CD4-positive, alpha-beta T cell treated with Interleukin-6 at 100 ng/mL for 8 hours (primary cell): ENCODE results near the gene IQGAP3.
A peak's percentile ranks its signal among the peaks of the same experiment; 100 is the strongest.
"Not testable (repeated sequence)": the region's sequence is repeated elsewhere in the genome, so short reads cannot be mapped to it uniquely, and the experiment has no call there.

Source experiments
- DNase-seq: peaks from one replicate; pipeline ENCODE4 v3.0.0-alpha.2; 2020; ENCODE audit warnings: mixed read lengths, low spot score

Gene IQGAP3

GRCh38 chr1:156592910-156593660 lies 20.7 kb upstream of the IQGAP3 start:
- no peak for DNase-seq

- DNase-seq: no peak
These were observed 20.0 kb upstream of the IQGAP3 start for GRCh38 chr1:156592158-156592909.

DNA sequence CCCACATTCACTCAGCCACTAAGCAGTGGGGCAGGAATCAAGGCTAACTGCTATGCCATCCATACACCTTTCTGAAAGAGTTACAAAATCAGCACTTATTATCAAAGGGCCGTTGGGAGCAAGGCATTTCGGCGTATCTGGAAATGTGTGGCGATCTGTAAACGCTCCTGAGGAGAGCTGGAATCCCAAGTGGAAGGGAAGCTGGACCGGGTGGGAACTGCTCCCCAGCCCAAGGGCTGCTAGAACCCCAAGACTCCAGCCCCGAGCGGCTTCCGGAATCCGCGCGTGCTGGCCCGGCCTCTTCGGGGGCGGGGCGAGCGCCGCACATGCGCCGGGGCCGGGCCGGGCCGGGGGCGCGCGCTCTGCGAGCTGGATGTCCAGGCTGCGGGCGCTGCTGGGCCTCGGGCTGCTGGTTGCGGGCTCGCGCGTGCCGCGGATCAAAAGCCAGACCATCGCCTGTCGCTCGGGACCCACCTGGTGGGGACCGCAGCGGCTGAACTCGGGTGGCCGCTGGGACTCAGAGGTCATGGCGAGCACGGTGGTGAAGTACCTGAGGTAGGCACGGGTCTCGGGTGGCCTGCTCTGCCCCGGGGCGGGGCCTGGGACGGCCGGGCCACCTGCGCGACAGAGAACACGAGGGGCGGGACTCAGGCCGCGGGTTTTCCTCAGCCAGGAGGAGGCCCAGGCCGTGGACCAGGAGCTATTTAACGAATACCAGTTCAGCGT lies 19.2 kb upstream of the IQGAP3 start, which contains the start of gene NAXE:
Gene NAXE, plus strand, starts transcription at position 345 of the 726 bp plus-strand sequence. Its CDS starts 29 bp downstream, at position 374.
- peak; percentile 65 for DNase-seq

- no peak for DNase-seq
These were observed 18.7 kb upstream of the IQGAP3 start for GRCh38 chr1:156591181-156591431.

DNA sequence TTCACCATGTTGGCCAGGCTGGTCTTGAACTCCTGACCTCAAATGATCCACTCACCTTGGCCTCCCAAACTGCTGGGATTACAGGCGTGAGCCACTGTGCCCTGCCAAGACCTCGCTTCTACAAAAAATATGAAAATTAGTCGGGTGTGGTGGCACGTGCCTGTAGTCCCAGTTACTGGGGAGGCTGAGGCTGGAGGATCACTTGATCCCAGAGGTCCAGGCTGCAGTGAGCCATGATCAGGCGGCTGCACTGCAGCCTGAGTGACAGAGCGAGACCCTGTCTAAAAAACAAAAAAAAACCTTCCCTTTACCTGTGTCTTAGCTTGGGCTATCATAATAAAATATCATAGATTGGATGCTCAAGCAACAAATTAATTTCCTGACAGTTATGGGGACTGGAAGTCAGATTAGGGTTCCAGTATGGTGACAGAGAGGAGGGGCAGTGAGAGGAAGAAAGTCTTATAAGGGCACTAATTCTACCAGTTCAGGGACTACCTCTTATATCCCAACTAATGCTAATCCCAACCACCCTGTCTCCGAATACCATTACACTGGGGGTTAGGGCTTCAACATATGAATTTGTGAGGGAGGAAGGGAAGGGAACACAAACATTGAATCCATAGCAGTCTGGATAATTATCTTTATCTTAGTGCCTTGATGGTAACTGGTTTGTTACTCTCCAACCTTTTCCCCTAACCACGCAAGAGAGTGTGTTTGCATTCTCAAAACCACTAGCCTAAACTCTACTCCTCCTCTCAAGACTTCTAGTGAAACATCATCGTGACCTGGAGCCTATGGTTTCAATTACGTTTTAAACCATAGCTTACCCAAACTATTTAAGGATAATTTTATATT lies 18.2 kb upstream of the IQGAP3 start:
- no peak for DNase-seq

- no peak for DNase-seq
These were observed 17.2 kb upstream of the IQGAP3 start for GRCh38 chr1:156589546-156589945.

DNA sequence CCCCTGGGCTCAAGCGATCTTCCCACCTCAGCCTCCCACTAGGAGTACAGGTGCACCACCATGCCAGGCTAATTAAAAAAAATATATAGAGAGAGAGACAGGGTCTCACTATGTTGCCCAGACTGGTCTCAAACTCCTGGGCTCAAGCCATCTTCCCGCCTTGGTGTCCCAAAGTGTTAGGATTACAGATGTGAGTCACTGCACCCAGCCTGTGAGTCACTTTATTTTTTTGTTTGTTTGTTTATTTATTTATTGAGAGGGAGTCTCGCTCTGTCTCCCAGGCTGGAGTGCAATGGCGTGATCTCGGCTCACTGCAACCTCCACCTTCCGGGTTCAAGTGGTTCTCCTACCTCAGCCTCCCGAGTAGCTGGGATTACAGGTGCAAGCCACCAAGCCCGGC lies 15.6 kb upstream of the IQGAP3 start:
- not testable (repeated sequence) for DNase-seq

DNA sequence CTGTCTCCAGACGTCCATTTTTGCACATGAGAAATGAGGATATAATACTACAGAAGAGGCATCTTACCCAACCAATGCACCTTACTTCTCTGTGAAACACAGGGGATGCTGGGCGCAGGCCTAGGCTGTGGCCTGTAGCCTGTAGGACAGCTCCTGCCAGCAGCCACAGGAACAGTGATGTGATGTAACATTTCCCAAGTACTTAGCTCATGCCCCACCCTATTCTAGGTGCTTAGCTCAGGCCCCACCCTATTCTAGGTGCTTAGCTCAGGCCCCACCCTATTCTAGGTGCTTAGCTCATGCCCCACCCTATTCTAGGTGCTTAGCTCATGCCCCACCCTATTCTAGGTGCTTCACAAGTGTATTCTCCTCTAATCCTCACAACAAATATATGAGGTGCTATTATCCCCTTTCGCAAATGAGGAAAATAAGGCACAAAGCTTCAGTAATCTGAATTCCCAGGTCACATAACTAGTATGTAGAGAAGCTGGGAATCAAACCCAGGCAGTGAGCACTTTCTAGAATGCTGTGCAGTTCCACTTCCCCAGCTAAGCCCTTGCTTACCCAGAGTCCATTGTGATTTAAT lies 14.6 kb upstream of the IQGAP3 start:
- no peak for DNase-seq

- no peak for DNase-seq
These were observed 14.0 kb upstream of the IQGAP3 start for GRCh38 chr1:156586323-156586722.

DNA sequence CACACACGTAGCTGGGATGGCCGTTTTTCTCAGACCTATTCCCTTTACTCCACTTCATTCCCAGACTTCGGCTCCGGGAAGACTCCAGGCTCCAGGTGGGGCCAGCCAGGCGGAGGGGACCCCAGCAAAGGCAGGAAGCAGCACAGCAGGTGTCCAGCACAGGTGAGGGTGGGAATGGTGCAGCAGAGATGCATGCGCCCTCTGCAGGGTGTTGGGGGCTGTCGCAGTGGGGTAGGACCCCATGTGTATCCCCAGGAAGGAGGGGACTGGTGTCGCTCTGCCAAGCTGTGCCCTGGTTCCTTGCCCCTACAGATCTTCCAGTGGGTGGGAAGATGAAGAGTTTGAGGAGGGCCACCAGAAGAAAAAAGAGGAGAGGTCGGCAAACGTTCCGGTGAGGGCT lies 12.4 kb upstream of the IQGAP3 start:
- DNase-seq: no peak

GRCh38 chr1:156583821-156584622 lies 11.7 kb upstream of the IQGAP3 start:
- DNase-seq: peak; percentile 76

- DNase-seq: no peak
These were observed 10.1 kb upstream of the IQGAP3 start for GRCh38 chr1:156582388-156583017.

DNA sequence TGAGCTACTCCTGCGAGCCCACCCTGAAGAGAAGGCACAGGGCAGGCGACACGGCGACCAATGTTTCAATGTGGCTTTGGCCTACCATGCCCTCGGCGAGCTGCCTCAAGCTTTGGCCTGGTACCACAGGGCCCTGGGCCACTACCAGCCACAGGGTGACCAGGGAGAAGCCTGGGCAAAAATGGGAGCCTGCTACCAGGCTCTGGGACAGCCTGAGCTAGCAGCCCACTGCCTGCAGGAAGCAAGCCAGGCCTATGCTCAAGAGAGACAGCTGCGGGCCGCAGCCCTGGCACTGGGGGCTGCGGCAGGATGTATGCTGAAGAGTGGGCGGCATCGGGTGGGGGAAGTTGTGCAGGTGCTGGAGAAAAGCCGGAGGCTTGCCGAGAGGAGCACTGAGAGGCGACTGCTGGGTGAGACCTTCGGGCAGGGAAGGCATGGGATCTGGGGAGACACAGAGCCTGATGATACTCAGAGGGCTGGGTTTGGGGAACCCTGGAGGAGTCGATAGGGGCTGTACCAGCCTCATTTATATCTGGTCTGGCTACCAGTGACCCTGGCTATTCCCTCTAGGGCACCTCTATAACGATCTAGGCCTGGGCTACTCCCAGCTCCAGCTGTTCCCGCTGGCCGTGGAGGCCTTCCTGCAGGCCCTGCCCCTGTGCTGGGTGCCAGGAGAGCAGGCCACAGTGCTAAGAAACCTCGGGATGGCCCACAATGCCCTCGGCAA lies 9.5 kb upstream of the IQGAP3 start:
- DNase-seq: no peak

DNA sequence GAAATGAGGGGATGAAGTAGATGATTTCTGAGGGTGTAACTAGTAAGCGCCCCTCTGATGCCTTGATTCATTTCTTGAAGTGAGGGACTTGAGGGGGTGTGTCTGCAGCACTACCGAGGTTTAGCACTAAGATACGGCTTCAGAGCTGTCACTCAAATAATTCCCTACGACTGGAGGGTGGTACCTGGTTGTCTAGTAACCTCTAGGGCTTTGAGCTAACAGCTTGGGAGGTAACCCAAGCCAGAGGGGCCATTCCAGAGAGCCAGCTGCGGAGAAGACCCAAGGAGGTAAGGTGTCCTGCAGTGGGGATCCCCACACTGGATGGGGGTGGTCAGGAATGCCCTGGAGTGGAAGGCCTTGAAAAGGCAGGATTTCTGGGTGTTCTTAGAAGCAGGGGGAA lies 7.1 kb upstream of the IQGAP3 start, which contains the start of gene TTC24:
Gene TTC24, plus strand, starts transcription at position 252 of the 400 bp plus-strand sequence. CDS start 1,642 bp downstream, outside the sequence.
- DNase-seq: no peak

DNA sequence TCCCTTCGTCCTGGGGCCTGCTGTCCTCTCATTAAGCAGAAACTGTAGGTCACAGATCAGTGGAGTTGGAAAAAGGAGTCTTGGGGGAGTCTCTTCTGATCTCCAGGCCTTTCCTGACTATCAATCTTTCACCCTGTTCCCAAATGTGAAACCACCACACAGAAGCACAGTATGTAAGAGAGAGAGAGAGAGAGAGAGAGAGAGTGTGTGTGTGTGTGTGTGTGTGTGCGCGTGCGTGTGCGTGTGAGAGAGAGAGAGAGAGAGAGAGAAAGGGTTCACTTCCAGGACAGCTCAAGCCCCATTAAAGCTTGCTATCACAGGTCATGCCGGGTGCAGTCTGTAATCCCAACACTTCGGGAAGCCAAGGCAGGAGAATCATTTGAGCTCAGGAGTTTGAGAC lies 5.7 kb upstream of the IQGAP3 start:
- DNase-seq: no peak

DNA sequence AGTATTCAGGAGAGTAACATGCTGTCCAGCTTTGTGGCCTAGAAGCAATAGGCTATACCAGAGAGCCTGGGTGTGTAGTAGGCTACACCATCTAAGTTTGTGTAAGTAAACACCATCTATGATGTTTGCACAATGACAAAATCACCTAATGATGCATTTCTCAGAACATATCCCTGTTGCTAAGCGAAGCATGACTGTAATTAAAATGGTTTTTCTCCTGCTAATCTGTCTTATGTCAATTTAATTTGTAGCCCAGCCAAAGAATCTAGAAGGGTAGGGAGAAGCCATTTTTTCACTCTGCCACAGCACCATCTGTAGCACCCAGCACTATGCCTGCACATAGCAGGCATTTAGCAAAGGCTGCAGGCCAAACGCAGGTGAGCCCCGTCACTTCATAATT lies 5.2 kb upstream of the IQGAP3 start:
- no peak for DNase-seq

- DNase-seq: no peak
These were observed 1.8 kb upstream of the IQGAP3 start for GRCh38 chr1:156574039-156574633.

DNA sequence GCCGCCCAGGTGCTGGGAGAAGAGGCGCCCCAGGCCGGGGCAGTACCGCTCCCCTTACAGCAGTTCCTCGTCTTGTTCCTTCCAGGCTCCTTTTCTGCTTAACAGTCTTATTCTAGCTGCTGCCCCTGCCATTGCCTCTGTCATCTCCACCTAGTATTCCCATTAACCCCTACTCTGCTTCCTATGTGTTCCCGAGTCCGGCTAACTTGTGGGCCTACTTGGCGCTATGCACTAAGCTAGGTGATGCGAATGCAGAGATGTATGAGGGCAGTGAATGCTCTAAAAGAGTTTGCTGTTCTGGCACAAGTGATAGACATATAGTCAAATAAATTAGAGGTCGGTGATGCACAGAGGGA lies 276 bp upstream of the IQGAP3 start:
- DNase-seq: no peak

GRCh38 chr1:156571261-156571852 lies 1.0 kb downstream of the IQGAP3 start:
- DNase-seq: no peak
